GM21825 (cell line): ENCODE results near the gene C12orf43.

ENCODE experiments used
- ATAC-seq: cut with Tn5 transposase; IDR thresholded peaks from one replicate; pipeline ENCODE4 v1.9.1; 2021; ENCODE audit warnings: mild to moderate bottlenecking, moderate library complexity; ENCODE audit not compliant: unreplicated experiment

The C12orf43 gene

DNA sequence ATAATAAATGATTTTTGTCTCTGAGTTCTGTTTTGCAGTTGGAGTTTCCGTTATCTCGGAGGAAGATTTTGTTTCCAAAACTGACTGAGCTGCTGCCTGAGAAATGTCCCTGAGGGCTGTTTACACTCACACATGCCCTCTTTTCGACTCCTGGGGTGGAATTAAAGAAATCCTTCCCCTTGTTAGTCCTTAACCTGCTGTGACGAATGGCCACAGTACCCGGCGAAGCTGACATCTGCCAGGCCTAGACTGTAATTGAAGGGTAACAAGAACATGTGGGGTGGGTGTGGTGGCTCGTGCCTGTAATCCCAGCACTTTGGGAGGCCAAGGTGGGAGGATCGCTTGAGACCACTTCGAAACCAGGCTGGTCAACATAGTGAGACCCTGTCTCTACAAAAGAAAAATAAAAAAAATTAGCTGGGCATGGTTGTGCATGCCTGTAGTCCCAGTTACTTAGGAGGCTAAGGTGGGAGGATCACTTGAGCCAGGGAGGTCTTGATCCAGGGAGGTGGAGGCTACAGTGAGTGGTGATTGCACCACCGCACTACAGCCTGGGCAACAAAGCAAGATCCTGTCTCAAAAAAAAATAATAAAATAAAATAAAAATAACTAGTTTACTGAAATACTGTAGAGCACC lies 14.4 kb upstream of the C12orf43 start:
- ATAC-seq = no peak

DNA sequence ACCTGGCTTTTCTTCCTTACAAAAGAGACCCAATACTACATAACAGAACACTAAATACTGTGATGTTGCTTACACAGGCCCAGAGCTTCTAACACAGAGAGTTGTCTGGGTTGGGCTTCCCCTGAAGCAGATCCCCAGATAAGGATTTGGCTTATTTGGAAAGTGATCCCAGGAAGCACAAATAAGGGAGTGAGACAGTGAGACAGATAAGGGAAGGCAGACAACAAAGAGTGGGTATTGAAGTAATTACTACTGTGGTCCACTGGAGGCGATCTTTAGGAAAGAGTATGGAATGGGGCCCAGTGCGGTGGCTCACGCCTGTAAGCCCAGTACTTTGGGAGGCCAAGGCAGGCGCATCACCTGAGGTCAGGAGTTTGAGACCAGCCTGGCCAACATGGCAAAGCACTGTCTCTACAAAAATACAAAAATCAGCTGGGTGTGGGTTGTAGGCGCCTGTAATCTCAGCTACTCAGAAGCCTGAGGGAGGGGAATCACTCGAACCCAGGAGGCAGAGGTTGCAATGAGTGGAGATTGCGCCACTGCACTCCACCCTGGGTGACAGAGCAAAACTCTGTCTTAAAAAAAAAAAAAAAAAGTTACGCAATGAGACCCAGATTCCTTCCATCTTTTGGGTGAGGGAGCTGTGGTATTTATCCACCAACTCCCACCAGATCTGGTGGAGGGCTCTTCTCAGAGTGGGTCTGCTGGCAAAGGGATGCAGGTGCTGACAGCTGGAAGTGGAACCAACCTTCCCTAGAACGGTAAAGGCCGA lies 10.2 kb upstream of the C12orf43 start:
- ATAC-seq = no peak

DNA sequence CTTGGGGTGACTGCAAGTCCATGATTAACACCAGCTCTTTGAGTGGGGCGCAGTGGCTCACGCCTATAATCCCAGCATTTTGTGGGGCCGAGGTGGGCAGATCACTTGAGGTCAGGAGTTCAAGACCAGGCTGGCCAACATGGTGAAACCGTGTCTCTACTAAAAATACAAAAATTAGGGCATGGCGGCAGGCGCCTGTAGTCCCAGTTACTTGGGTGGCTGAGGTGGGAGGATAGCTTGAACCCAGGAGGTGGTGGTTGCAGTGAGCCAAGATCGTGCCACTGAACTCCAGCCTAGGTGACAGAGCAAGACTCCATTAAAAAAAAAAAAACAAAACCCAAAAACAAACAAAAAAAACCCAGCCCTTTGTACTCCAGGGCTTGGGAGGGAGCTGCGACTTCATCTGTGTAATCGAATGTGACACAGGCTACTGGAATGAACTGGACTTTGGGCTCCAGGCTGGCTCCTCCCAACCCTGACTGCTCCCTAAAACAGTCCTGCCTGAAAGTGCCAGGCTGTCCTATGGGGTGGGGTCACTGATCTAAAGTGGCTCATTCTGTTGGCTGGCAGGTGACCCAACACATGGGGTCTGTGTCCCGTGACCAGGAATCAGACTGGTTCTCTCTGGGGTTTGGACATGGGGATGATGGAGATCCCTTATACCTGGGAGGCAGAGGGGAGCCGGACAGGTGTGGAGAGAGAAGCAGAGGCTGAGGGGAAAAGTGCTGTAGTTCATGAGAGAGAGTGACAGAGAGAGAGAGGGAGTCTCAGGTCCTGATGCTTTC lies 9.3 kb upstream of the C12orf43 start:
- ATAC-seq = no peak

GRCh38 chr12:121023799-121024198 lies 7.5 kb upstream of the C12orf43 start:
- no peak for ATAC-seq

DNA sequence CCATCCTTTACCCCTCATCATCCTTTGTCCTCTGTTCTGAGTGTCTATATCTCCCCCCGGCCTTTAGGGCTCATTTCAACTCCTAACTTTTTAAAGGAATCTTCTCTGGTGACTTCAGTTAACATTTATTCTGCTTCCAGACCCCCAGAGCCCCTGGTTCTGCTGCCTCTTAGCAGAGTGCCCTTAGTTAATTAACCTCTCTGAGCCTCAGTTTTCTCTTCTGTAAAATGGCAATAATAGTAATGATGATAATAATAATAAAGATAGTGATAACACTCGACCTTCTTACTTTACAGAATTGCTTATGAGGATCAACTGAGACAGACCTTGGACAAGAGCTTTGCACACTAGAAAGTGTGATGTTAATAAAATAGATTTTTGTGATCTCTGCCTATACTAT lies 6.4 kb upstream of the C12orf43 start:
- ATAC-seq = no peak

- no peak for ATAC-seq
Measured at GRCh38 chr12:121021754-121022153, 5.5 kb upstream of the C12orf43 start.

- no peak for ATAC-seq
Measured at GRCh38 chr12:121018860-121019617, 2.8 kb upstream of the C12orf43 start.

GRCh38 chr12:121017966-121018491 lies 1.7 kb upstream of the C12orf43 start:
- ATAC-seq = no peak

- no peak for ATAC-seq
Measured at GRCh38 chr12:121013715-121014114, 2.6 kb downstream of the C12orf43 start.

DNA sequence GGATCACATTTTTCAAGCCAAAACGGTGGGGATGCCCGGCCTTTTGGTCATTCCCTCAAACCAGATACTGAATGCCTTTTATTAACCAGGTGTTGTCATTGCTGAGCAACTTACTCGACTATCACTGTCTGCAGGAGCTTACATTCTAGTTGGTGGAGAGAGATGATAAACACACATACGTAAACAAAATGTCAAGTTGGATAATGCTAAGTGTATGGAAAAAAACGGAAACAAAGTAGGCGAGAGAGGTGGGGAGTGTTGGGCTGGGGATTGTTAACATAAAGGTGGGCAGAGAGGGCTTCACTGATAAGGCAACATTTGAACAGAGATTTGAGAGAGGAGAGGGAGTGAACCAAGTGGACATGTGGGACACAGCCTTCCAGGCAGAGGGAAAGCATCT lies 4.5 kb downstream of the C12orf43 start:
- ATAC-seq = no peak

DNA sequence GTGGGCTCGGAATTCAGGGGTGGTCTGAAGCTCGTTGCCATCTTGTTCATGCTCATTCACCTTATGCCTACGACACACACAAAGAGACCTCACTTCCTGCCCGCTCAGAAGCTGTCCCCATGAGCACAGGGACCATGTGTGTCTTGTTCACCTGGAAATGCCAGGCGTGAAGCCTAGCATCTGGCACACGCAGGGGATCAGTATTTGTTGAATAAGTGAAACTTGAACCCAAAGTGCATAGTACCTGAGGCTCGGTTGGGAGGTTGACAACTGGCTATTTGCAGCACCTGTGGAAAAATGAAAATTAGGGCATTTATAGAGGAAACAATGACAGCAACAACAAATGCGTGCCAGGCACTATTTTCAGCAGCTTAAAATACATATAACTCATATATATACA lies 5.4 kb downstream of the C12orf43 start:
- ATAC-seq = no peak

GRCh38 chr12:121009741-121010140 lies 6.5 kb downstream of the C12orf43 start:
- no peak for ATAC-seq

DNA sequence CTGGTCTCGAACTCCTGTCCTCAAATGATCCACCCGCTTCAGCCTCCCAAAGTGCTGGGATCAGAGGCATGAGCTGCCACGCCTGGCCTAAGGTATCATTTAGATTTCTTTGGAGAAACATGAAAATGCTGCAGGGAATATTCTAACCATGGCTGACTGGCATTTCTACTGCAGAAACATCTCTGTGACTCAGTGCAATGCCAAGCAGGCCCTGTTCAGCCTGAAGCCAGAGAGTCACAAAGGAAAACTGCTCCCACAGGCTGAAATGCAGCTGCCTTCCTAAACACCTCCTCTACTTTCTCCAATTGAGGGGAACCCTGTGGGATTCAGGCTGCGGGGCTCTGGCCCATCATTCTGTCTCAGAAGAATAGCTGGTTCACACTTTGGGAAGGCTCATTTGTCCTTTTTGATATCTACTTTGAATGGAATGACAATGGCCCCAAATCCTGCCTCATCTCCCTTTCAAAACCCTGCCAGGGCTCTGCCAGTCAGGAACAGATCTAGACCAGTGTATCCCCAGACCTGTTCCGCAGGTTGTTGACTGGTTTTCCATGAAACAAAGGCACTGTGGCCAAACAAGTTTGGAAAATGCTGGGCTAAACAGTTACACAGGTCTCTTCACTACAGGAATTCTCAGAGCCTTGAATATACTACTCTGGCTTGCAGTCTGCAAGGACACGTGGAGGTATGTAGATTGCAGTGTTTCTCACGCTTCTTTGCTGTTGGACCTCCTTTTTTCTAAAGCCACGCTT lies 7.8 kb downstream of the C12orf43 start:
- no peak for ATAC-seq

DNA sequence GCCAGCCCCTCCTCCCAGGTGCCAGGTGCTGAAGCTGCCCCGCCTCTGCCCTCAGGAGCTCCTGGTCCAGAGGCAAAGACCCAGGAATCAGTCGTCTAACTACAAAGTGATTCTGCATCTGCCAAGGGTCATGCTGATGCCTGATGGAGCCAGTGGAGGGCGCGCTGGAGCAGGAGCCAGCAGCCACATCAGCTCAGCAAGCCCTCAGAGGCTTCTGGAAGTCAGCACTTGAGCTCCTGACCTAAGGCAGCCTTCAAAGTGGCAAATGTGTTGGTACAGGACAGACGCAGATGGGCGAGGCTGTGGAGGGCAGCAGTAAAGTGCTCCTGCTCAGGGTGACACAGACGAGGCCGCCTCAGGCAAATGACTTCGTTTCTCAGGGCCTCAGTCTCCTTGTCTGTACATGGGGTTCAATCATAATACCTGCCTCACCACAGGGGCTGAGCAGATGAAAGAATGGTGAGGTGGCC lies 10.9 kb downstream of the C12orf43 start:
- ATAC-seq = no peak

DNA sequence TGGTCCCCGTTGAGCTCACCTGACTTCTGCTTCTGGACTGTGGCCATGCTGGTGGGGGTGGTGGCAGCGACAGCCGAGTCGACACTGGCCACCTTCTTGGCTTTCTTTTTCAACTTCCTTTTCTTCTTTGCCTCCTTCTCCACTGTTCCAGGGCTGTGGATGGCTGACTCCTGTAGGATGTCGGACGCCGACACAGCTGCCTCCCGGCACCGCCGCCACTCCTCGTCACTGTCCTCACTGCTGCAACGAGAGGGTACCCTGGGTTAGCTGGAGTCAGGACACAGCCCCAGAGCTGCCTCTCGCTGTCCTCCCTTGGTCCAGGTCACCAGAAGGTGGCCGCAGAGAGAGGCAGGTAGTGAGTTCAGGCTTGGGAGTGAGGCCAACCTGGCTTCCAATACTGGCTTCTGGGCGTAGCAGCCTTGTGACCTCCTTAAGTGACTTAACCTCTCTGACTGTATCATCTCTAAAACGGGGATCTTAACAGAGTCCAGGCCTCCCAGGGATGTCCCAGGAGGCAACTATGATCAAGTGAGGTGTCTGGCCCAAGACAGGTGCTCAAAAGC lies 12.0 kb downstream of the C12orf43 start:
- no peak for ATAC-seq

GRCh38 chr12:121003650-121004049 lies 12.6 kb downstream of the C12orf43 start:
- no peak for ATAC-seq

DNA sequence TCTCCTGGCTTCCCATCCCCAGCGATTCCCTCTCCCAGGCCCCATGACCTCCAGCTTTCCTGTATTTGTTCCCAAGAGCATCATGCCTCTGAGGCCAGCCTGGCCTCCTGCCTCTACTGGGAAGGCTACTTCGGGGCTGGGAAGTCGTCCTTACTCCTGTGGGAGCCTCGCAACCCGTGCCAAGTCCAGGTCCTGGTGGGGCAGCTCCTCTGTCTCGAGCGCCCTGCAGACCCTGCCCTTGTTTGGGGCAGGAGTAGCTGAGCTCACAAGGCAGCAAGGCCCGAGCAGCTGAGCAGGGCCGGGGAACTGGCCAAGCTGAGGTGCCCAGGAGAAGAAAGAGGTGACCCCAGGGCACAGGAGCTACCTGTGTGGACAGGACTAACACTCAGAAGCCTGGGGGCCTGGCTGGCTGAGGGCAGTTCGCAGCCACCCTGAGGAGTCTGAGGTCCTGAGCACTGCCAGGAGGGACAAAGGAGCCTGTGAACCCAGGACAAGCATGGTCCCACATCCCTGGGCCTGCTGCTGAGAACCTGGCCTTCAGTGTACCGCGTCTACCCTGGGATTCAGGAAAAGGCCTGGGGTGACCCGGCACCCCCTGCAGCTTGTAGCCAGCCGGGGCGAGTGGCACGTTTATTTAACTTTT lies 14.3 kb downstream of the C12orf43 start:
- ATAC-seq = no peak

- ATAC-seq = no peak
Measured at GRCh38 chr12:121001060-121001459, 15.2 kb downstream of the C12orf43 start.

GRCh38 chr12:121000530-121000929 lies 15.8 kb downstream of the C12orf43 start:
- no peak for ATAC-seq
